GM18520 (cell line): ENCODE measurements around the gene TFEB.
A peak's percentile ranks its signal among the peaks of the same experiment; 100 is the strongest.

Source experiments
- ATAC-seq: cut with Tn5 transposase; IDR thresholded peaks from one replicate; pipeline ENCODE4 v1.9.1; 2021; ENCODE audit not compliant: unreplicated experiment

TFEB gene

DNA sequence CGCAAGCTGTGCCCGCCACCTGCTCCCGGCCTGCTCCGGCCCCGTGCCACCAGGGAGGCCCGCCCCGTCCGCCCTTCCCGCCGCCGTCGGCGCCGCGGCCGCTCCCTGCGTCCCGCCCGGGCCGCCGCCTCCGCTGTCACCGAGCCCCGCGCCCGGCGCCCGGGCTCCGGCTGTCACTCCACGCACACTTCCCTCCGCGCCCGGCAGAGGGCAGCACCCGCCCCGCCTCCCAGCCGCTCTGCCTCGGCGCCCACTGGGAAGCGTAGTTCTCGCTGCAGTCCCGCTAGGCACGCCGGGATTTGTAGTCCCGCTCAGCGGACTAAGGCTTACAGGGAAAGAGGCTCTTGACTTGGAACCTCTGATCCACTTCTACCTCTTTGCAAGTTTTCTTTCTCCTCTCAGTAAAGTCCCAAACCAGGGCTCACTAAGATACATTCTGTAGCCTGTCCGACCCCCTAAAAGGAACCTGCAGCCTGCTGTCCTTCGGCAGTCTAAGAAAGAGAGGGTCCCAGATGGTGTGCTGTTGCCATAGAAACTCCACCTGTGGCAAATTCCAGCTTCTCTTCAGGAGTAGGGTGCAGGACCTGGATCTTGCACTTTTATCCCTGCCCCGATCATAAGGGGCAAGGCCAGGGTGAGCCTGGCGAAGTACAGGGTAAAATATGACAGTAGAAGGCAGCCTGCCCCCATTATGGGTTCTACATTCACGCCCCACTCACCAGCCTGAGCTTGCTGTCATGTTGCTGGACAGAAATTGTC is at the start of gene TFEB:
TFEB (minus strand) TSS at position 182 of the 759 bp plus-strand sequence. CDS start 44,395 bp downstream, outside the sequence.
- peak; percentile 46 for ATAC-seq

DNA sequence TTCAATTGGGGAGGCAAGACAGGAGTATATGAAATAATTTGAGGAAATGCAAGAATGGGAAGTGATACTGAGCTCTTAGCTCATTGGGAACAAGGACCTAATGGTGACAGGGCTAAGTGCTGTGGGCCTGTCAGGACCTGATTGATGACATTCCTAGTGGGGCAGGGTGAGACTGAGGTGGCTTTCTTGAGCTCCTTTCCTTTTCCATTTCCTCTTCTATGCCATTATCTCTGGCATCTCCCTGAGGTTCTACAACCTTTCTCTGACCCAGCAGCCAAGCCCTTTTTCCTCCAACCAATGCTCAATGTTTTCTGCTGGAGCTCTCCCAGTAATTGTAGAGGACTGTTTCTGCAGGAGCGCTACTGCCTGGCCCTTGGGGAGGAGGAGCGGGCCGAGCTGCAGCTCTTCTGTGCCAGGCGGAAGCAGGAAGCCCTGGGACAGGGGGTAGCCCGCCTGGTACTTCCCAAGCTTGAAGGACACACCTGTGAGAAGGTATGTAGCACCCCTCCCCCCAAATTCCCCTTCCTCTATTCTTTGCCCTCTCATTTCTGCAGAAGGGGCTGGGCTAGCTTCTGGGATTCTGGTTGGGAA is 49.3 kb upstream of the TFEB start:
- ATAC-seq = no peak

DNA sequence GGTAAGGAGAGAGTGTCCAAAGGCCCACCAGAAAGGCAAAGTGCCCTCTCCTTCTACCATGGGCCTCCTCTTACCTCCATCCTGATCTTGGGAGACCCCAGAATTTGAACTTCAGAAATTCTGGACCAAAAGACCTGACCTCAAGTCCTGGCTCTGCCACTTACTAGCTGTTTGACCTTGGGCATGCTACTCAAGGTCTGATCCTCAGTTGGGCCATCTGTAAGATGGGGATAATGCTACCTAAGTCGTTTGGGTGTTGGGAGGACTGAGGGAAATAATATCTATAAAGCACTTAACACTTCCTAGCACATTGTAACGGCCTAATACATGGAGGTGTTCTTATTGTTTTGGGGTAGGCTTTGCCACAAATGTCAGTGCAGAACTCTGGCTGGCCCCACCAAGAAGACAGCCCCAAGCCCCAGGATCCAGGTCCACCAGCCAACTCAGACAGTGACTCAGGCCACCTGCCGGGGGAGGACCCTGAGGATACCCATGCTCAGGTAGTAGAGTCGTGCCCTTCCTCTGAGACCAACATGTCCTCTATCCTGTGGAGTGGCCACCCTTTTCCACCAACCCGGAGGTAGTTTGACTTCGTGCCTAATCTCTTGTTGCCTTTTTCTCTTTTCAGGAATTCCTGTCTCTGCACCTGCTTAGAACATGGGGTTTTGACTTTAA is 47.8 kb upstream of the TFEB start:
- ATAC-seq = no peak

DNA sequence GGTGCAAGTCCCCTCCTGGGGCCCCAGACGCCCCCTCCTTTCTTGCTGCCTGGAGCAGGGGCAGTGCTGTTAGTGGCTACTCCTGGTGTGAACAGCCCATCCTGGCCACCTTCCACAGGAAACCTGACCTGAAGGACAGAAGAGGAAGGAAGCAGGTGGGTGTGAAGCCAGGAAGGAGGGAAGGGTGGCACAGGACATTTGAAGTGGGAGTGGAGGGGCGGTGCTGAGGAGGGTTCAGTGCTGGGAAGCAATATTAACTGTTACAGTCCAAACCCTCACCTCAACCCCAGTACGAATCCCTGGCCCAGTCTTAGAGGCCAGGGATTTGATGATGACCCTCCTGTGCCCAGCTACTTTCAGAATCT is 45.9 kb upstream of the TFEB start:
- ATAC-seq = no peak

DNA sequence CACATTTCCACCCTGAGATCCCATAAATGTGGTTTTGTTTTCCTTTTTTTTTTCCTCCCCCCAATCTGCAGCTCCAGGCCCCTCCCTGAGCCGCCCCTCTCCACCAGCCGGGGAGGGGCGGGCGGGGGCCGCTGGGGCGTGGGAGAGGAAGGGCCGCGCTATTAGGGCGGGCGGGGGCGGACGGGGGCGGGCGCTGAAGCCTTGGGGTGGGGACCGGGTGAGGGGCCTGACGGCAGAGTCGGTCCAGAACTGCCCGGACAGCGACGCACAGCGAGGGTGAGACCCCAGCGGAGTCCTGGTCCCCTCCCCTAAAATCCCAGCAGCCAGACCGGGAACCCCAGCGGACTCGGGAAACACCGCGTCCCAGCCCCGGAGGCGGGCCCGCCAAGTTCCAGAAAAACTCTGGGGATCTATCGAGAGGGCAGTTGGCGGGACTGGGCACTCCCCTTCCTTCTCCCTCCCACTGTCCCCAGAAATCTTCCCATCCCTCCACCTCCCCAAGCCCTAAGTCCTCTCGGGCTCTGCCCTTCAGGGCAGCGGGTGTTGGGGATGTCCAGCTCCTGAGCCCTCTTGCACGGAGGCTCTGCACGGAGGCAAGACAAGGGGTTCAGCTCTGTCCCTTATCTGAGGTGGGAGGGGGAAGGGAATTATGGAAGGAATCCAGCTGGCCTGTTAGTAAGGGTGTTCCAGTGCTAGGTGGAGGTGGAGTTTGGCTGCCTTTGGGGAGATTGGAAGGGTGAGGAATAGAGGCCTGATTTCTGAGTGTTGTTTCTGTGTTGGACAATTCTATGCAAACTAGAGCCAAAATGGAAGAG is 45.4 kb upstream of the TFEB start, which contains the start of gene PRICKLE4:
PRICKLE4 (plus strand) TSS at position 232 of the 815 bp plus-strand sequence. CDS start 2,692 bp downstream, outside the sequence.
- no peak for ATAC-seq

DNA sequence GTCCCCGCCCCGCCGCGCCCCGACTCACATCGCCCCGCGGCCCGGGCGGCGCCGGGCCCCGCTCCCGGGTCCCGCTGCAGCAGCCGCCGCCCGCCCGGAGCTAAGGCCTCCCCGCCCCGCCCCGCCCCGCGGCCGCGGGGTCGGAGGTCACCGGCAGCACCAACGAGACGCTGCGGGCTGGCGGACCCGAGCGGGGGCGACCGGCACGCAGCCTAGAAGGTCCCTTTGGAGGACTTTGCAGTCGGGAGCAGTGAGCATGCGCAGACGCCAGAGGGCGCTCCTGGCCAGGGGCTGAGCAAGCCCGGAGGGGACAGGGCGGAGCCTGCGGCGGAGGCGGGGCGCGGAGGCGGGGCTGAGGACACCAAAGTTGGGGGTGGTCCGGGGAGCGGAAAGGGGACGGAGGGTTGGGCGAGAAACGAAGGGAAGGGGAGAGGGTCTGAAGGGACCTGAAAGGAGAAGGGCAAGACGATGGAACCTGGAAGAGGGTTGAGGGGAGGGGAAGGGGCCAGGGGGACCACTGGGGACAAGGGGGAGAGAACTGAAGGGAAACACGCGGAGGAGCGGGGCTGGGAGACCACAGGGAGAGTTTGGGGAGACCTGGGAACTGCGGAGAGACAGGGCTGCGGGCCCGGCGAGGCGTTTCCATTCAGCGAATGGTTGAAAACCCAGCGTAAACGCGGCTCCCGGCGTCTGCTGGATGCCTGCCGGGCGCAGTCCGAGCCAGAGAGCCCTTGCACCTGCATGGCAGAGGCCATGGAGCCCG is 44.6 kb upstream of the TFEB start, which contains the start of gene FRS3:
FRS3 (minus strand) TSS at position 113 of the 763 bp plus-strand sequence. CDS start 2,913 bp downstream, outside the sequence.
- peak; percentile 94 for ATAC-seq

DNA sequence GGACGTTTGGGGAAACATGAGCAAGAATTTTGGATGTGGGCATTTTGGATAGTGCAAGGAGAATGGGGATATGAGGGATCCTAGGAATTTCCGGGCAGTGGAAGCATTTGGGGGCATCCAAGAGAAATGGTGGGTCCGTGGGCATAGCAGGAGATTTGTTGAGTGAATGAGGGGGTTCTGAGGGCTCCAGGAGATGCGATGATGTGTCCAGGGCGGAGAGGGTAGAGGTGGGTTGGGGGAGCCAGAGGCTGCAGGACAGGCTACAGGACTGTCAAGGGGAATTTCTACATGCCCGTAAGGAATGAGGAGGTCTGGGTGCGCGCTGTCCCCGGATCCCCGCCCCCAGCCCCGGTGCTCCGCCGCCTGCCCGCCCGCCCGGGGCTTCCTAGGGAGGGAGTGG is 43.9 kb upstream of the TFEB start:
- no peak for ATAC-seq

DNA sequence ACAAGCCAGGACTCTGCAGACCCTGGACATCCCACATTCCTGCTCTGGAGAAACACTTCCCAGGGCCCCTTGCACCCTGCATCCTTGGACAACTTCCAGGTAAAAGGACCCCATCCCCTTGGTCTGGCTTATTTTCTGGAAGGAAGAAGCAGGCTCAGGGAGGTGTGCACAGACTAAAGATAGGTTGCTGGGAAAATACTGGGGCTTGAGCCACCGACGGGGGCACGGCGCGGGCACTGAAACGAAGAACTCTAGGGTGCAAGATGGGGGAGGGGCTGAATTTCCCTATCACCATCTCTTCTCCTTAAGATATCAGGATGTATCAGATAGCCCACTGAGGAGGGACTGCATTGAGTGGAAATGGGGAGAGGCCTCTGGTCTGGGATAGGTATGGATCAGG is 43.5 kb upstream of the TFEB start:
- no peak for ATAC-seq

DNA sequence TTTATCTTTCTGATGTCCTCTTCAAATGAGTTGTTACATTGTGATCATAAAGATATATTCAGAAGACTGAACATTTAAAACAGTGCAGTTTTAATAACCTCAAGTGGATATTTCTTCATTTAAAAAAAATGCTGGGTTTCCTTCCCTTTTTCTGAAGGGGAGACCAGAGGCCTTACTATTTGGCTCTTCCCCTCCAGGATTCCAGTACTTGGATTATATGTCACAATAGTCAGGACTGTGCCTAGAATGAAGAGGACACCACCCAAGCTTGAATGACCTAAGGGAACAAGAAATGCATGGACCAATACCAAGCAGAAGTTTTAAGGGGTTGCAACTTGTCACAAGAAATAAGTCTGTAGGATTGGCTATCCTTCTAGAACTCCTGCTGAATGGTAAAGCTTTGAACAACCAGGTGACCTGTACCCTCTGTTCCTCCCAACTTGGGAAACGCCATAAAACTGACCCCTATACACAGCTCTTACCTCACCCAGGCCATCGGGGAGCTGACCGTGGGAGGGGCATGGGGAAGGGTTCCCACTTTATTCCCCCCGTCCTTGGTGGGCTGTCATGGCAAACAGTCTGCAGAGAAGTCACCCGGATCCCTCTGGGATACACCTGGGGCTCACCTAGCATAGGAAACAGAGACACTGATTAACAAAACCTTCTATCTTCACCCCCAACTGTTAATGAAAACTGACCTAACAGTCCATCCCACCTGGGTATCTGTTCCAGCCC is 42.3 kb upstream of the TFEB start:
- no peak for ATAC-seq

DNA sequence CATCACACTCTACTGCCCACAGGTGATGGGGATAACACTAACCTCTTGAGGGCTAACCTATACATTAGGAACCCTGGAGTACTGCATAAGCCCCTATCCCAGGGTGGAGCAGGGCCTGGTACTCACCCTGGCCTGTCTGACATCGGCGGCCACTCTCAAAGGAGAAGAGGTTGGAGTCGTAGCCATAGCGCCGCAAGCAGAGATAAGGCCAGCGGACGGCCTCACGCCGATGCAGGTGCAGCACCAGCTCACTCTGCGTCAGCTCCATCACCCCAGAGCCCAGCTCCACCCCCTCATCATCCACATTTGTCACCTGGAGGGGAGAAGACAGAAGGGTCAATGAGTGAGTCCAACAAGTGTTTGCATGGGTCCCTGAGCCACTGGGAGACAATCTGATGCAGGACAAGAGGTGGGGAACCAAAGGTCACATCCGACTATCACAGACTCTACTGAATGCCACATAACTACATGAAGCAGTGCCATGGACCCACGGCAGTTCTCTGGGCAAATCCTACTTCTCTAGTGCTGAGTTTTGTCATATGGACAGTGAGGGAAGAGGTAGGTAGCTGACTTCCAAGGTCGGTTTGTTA is 40.0 kb upstream of the TFEB start:
- no peak for ATAC-seq

DNA sequence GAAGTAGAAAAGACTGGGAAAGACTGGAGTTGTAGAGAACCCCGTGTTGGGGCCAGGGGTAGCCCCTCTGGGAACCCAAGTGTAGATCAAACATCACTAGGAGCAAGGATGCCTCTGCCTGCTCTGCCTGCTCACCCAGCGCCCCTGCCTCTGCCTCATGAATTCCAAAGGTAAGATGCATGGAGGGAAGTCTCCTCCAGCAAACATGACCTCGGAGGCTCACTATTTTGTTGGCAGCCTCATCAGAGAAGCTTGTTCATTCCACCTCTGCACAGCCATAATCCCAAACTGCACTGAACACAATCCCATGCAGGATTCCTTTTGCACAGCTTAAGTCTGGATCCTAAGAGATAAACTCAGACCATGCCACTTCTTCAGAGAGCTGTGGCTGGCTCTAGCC is 39.4 kb upstream of the TFEB start:
- ATAC-seq = no peak

DNA sequence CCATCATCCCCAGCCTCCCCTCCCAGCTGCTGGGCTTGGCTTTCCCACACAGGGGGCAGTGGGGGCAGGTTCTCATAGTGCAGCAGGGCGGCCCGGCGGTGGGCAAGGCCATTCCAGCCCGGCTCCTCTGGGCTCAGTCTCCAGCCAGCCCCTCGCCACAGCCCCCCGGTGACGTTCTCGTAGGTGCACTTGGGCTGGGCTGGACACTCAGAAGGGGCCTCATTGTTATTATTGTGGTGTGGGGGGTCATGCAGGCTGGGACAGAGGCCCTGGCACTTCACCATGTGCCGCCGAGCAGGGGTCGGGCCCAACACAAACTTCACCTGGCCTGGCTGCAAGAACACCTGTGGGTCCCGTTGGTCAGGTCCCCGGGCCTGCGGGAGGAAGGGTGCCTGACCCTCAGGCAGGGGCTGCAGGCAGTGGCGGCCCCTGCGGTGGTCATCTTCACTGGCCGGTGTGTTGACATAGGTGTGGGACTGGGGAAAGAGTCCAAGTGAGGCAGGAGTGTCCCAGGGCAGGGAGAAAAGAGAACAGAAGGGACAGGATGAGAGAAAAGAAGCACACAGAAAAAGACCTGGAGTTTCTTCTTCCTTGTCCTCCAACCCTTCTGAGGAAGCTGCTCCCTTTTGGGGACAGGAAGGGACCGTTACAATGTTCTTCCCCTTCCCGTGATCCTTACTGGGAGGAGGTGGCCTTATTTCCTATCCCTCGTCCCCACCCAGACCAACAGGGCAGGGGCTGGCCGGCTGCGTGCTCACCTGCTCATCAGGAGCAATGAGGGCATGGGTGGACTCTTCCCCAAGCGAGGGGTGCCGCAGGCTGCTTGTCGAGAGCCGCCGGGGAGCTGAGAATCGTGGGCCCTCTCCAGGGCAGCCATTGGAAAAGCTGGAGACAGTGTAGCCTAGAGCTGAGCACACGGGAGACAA is 35.9 kb upstream of the TFEB start:
- ATAC-seq = no peak

DNA sequence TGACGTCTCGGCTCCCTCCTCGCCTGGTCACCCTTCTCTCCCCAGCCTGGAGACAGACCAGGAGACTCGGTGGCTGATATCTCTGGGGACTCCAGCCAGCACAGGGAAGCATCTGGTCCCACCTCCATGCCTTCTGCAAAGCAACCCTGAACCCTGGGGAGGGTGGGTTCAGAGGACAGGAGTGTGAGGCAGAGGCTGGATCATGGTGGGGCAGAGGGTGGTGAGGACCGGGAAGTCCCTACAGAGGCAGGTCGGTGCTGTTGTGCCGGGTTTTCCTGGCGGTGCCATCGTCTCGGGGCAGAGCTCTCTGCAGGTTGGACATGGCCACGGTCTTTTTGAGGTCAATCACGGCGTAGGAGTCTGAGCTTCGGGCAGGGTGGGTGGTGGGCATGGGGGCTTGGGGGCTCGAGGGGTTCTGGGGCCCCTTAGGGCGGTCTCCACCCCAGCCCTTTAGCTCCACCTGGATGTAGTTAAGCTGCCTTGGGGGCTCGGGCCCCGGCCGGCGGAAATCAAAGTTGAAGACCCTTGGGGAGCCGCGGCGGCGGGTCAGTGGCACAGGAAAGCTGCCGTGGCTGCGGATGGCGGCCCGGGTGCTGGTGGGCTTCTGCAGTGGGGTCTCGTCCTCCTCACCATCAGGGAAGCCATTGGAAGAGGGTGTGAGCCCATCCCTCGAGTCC is 35.1 kb upstream of the TFEB start:
- no peak for ATAC-seq

DNA sequence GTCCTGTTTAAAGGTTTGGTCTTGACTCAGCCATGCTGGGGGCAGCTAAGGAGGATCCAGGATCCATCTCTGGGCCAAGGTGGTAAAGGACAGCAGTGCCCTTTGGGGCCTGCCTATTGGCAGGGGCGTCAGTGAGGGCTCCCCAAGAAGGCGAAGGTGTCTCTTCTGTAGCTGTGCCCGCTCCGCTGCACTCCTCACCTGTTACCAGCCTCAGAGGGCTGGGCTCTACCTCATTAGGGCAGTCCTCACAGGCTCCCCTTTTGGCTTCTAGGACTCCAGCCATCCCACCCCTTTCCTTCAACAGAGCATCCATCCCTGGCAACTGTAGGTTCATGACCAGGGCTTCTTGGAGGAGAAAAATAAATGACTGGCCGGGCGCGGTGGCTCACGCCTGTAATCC is 34.0 kb upstream of the TFEB start:
- ATAC-seq = no peak

DNA sequence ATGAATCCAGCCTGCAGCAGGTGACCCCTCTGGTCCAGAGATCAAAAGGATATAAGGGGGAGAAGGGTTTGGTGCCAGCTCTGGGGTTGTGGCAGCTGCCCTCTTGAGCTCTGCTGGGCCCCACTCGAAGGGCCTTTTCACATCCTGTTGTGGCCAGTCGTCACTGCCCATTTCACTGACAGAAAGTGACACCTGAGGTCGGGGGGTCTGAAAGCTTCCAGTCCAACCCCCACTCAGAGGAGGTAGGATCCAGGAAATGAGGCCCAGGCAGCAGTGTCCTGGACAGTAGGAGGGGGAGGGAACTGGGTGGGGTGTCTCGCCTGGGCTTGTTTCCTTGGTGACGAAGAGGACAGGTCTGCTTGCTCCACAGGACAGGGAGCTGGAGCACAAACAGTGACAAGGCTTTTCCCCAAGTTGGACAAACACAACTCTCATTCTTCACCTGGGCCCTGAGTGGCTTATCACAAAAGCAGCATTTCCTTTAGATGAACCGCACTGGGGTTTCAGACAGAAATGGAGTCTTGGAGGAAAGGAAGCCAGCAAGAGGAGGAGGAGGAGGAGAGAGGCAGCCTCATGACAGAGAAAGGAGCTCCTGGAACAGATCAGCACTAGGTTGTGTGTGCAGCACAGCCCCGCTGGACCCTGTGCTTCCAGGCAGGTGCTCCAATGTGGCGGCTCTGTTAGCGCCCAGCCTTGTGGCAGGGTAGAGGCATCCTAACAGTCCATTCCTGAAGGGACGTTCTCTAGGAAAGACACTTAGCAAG is 33.3 kb upstream of the TFEB start:
- no peak for ATAC-seq

DNA sequence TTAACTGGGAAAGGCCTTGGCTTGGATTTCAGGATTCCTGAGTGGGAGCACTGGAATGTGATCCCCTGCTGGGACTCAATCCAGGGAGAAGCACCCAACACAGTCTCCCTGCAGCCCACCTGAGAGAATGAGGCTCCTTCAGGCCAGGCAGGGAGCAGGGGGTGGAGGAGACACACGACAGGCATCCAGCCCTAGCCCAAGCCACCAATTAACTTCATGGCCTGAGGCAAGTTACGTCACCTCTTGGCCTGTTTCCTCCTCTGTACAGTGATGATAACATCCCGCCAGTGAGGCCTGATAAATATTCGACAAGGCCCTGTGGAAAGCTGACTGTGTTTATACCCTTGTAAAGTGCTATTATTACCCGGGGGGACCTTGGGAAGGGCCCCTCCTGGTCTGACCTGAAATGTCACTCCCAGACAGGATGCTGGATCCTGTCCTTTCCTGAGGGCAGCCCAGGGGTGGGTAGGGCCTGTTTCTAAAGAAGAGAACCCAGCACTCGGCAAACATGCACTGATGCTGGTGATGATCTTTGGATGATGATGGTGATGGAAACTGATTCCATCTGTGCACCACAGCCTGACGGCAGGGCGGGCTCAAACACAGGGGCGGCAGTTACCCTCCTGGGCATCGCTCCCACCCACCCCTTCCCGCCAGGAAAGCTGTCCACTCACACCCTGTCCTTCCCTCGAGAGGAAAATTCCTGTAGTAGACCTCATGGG is 31.9 kb upstream of the TFEB start:
- ATAC-seq = no peak
